ENCODE data around the gene FAT1.

The FAT1 gene

DNA sequence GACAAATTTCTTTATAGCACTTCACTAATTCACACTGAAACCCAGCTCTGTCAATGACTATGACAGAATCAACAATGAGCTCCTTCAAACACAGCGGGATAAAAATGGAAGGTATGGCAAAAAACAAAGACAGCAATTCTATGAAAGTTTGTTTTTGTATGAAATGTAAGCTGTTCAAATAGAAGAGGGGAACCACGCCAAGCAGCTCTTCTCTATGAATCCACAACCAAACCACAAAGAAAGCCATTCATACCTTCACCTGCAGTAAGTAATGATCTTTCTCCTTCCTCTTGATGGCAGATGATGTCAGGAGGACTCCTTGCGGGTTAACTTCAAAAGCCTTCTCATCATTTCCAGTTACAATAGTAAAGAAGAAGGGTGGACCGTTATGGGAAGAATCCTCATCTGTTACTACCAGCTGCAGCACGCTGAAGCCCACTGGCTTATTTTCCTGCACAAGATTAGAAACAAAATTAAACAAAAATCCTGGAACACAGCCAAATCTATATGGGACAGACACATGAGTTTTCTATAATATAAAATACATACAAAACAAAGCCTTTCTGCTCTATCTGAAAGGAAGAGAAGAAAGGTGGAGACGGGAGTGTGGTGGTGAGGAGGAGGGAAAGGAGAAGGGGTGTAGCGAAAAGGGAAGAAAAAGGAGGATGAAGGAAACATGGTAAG is 119.4 kb downstream of the FAT1 start:
- Histone ChIP-seq H3K4me3 (ENCODE audit: control insufficient read depth in 1 of 7, extremely low read depth in 1 of 7, insufficient read depth in 4 of 7, low read depth in 2 of 7, low read length in 6 of 7) (no peak overlapping the region), H3K27me3 (replicated peaks in 2 of 5; ENCODE audit: control insufficient read depth in 4 of 5, insufficient read depth in 5 of 5, low read length in 4 of 5) (no peaks in the 10 kb centered on the region), H3K27ac (ENCODE audit: insufficient read depth in 1 of 2, low read depth in 1 of 2, low read length in 2 of 2, poor library complexity in 1 of 2, severe bottlenecking in 2 of 2) (no peak overlapping the region), H3K4me1 (ENCODE audit: control extremely low read depth in 1 of 4, control insufficient read depth in 4 of 4, insufficient read depth in 4 of 4, low read length in 3 of 4) (no peaks in the 10 kb centered on the region), H3K36me3 (ENCODE audit: control insufficient read depth in 4 of 4, insufficient read depth in 4 of 4, low read length in 3 of 4) (no peaks in the 10 kb centered on the region), H3K9me3 (ENCODE audit: control extremely low read depth in 1 of 5, control insufficient read depth in 4 of 5, insufficient read depth in 2 of 5, low read depth in 1 of 5, low read length in 4 of 5) (no peaks in the 10 kb centered on the region)
- no peak for DNase-seq
- ChIA-PET CTCF (interaction anchor here (0.9 kb wide), 1 partner anchor 9 kb away, joined by 3 read pairs; no protein-coding TSS in a partner anchor), POLR2A (no interaction called here)
- WGBS (ENCODE audit: insufficient coverage), result 83% methylated on average over 5 of the region's 7 CpGs

DNA sequence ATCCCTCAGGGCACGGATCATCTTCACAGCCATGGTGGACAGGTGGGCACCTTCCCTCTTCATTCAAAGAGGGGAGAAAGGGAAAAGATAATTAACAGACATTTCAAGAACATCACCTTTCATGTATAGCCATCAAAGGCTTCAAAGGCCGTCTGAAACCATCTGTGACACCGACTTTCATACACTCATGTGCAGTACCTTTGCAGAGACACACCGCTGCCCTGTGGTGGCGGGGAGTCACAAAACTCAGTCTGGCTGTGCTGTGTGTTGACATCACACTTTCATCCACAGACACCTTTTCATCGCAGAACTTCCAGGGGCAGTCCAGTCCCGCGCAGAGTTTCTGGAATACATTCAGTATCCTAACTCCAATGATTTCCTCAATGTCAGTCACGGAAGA is 120.7 kb downstream of the FAT1 start:
- H3K4me1 ChIP-seq (ENCODE audit: control extremely low read depth in 1 of 4, control insufficient read depth in 4 of 4, insufficient read depth in 4 of 4, low read length in 3 of 4), result no peaks in the 10 kb centered on the region
- ChIA-PET POLR2A (no interaction called here), CTCF (no interaction called here)

DNA sequence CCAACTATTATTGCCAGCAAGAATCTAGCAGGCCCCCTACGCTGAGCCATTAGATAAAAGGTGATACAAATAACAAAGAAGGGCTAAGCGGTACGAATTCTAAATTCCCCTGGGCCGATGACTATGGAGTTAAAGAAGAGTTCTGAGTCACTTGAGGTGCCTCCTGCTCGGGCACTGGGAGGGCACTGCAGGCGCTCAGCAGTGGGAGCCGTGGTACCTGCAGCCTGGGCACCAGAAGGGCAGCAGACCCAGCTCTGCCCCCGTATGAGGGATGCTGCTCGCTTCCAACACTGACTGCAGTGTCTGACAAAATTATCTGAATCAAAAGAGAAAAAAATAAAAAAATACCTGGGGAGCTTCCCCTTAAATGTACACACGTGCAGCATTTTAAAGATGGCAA is 124.2 kb downstream of the FAT1 start:
- Histone ChIP-seq H3K36me3 (ENCODE audit: control insufficient read depth in 4 of 4, insufficient read depth in 4 of 4, low read length in 3 of 4) (no peaks in the 10 kb centered on the region), H3K9me3 (ENCODE audit: control extremely low read depth in 1 of 5, control insufficient read depth in 4 of 5, insufficient read depth in 2 of 5, low read depth in 1 of 5, low read length in 4 of 5) (no peaks in the 10 kb centered on the region), H3K4me1 (ENCODE audit: control extremely low read depth in 1 of 4, control insufficient read depth in 4 of 4, insufficient read depth in 4 of 4, low read length in 3 of 4) (no peaks in the 10 kb centered on the region), H3K27ac (ENCODE audit: insufficient read depth in 1 of 2, low read depth in 1 of 2, low read length in 2 of 2, poor library complexity in 1 of 2, severe bottlenecking in 2 of 2) (no peak overlapping the region), H3K4me3 (ENCODE audit: control insufficient read depth in 1 of 7, extremely low read depth in 1 of 7, insufficient read depth in 4 of 7, low read depth in 2 of 7, low read length in 6 of 7) (no peak overlapping the region), H3K27me3 (replicated peaks in 2 of 5; ENCODE audit: control insufficient read depth in 4 of 5, insufficient read depth in 5 of 5, low read length in 4 of 5) (no peaks in the 10 kb centered on the region)
- no peak for DNase-seq
- CTCF ChIA-PET, result no interaction called here
- POLR2A ChIA-PET, result no interaction called here
- WGBS (ENCODE audit: insufficient coverage), result 97% methylated on average over 10 of the region's 10 CpGs

More for the DNA sequence above, 120.7 kb downstream of the FAT1 start:
- H3K9me3 ChIP-seq (ENCODE audit: control extremely low read depth in 1 of 5, control insufficient read depth in 4 of 5, insufficient read depth in 2 of 5, low read depth in 1 of 5, low read length in 4 of 5), result no peaks in the 10 kb centered on the region
- no peak overlapping the region for H3K27ac ChIP-seq (ENCODE audit: insufficient read depth in 1 of 2, low read depth in 1 of 2, low read length in 2 of 2, poor library complexity in 1 of 2, severe bottlenecking in 2 of 2)
- H3K27me3 ChIP-seq (replicated peaks in 2 of 5; ENCODE audit: control insufficient read depth in 4 of 5, insufficient read depth in 5 of 5, low read length in 4 of 5), result no peaks in the 10 kb centered on the region
- H3K4me3 ChIP-seq (ENCODE audit: control insufficient read depth in 1 of 7, extremely low read depth in 1 of 7, insufficient read depth in 4 of 7, low read depth in 2 of 7, low read length in 6 of 7), result no peak overlapping the region
- 97% methylated on average over 8 of the region's 9 CpGs for WGBS (ENCODE audit: insufficient coverage)
- no peaks in the 10 kb centered on the region for H3K36me3 ChIP-seq (ENCODE audit: control insufficient read depth in 4 of 4, insufficient read depth in 4 of 4, low read length in 3 of 4)
- no peak for DNase-seq

DNA sequence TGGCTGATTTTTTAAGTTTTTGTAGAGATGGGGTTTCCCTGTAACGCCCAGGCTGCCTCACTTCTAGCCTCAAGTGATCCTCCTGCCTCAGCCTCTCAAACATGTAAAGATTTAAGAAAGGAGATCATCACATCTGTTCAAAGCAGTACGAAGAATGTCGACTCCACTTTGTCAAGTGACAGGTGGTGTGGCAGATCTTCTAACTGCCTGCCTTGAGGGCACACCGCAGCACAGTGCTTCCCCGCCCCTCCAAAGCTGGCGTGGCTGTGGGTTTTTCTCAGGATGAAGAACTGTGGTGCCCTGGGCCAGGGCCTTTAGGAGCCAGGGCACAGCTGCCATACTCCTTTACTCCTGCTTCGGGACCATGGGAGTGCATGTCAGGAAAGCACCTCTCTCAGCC is 125.0 kb downstream of the FAT1 start:
- H3K27ac ChIP-seq (ENCODE audit: insufficient read depth in 1 of 2, low read depth in 1 of 2, low read length in 2 of 2, poor library complexity in 1 of 2, severe bottlenecking in 2 of 2), result no peak overlapping the region
- H3K4me3 ChIP-seq (ENCODE audit: control insufficient read depth in 1 of 7, extremely low read depth in 1 of 7, insufficient read depth in 4 of 7, low read depth in 2 of 7, low read length in 6 of 7), result no peak overlapping the region
- ChIA-PET POLR2A (no interaction called here), CTCF (no interaction called here)
- WGBS (ENCODE audit: insufficient coverage), result 95% methylated on average over 6 of the region's 7 CpGs
- no peaks in the 10 kb centered on the region for H3K27me3 ChIP-seq (replicated peaks in 2 of 5; ENCODE audit: control insufficient read depth in 4 of 5, insufficient read depth in 5 of 5, low read length in 4 of 5)
- no peaks in the 10 kb centered on the region for H3K9me3 ChIP-seq (ENCODE audit: control extremely low read depth in 1 of 5, control insufficient read depth in 4 of 5, insufficient read depth in 2 of 5, low read depth in 1 of 5, low read length in 4 of 5)
- DNase-seq, result no peak
- H3K4me1 ChIP-seq (ENCODE audit: control extremely low read depth in 1 of 4, control insufficient read depth in 4 of 4, insufficient read depth in 4 of 4, low read length in 3 of 4), result no peaks in the 10 kb centered on the region
- no peaks in the 10 kb centered on the region for H3K36me3 ChIP-seq (ENCODE audit: control insufficient read depth in 4 of 4, insufficient read depth in 4 of 4, low read length in 3 of 4)

DNA sequence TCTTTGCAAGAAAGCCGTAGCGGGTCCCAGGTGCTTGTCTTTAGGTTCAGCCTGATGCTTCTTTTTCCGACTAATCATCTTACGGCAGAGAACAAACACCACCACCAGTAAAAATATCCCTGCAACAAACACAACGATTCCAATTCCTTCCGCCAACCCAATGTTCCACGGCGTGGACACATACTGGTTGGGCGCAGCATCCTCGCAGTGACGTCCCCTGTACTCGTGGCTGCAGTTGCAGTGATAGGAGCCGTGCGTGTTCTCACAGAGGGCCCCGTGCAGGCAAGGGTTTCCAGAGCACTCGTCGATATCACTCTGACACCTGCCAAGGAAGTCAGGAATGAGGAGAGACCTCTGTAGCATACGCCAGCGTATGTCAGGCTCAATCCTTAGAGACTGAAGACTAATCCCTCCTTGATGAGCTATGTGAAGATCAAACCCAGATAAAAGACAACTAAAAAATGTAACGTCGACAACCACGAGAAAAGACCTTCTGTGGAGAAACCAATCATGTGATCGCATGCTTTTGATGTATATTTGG is 126.7 kb downstream of the FAT1 start:
- Histone ChIP-seq H3K4me1 (ENCODE audit: control extremely low read depth in 1 of 4, control insufficient read depth in 4 of 4, insufficient read depth in 4 of 4, low read length in 3 of 4) (no peaks in the 10 kb centered on the region), H3K27ac (ENCODE audit: insufficient read depth in 1 of 2, low read depth in 1 of 2, low read length in 2 of 2, poor library complexity in 1 of 2, severe bottlenecking in 2 of 2) (no peak overlapping the region), H3K4me3 (ENCODE audit: control insufficient read depth in 1 of 7, extremely low read depth in 1 of 7, insufficient read depth in 4 of 7, low read depth in 2 of 7, low read length in 6 of 7) (no peak overlapping the region), H3K9me3 (ENCODE audit: control extremely low read depth in 1 of 5, control insufficient read depth in 4 of 5, insufficient read depth in 2 of 5, low read depth in 1 of 5, low read length in 4 of 5) (no peaks in the 10 kb centered on the region), H3K36me3 (ENCODE audit: control insufficient read depth in 4 of 4, insufficient read depth in 4 of 4, low read length in 3 of 4) (no peaks in the 10 kb centered on the region), H3K27me3 (replicated peaks in 2 of 5; ENCODE audit: control insufficient read depth in 4 of 5, insufficient read depth in 5 of 5, low read length in 4 of 5) (no peaks in the 10 kb centered on the region)
- DNase-seq, result no peak
- 97% methylated on average over 18 of the region's 23 CpGs for WGBS (ENCODE audit: insufficient coverage)
- ChIA-PET POLR2A (no interaction called here), CTCF (no interaction called here)

DNA sequence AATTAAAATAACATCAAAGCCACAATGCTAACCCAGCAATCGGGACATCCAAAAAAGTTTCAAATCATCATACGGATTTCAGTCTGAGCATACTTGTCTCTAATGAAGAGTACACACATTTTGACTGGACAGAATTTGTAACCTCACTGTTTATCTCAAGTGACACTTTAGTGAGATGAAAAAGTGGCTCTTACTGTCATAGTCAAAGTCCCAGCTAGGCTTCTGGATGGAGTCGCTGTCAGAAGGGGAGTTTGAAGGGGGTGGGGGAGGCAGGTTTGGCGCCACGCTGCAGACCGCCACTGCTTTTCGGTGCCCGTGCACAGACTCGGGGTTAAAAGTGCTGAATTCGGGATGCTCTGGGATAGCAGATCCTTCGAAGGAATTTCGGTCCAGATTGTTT is 127.3 kb downstream of the FAT1 start:
- Histone ChIP-seq H3K9me3 (ENCODE audit: control extremely low read depth in 1 of 5, control insufficient read depth in 4 of 5, insufficient read depth in 2 of 5, low read depth in 1 of 5, low read length in 4 of 5) (no peaks in the 10 kb centered on the region), H3K4me3 (ENCODE audit: control insufficient read depth in 1 of 7, extremely low read depth in 1 of 7, insufficient read depth in 4 of 7, low read depth in 2 of 7, low read length in 6 of 7) (no peak overlapping the region), H3K4me1 (ENCODE audit: control extremely low read depth in 1 of 4, control insufficient read depth in 4 of 4, insufficient read depth in 4 of 4, low read length in 3 of 4) (no peaks in the 10 kb centered on the region), H3K27ac (ENCODE audit: insufficient read depth in 1 of 2, low read depth in 1 of 2, low read length in 2 of 2, poor library complexity in 1 of 2, severe bottlenecking in 2 of 2) (no peak overlapping the region), H3K27me3 (replicated peaks in 2 of 5; ENCODE audit: control insufficient read depth in 4 of 5, insufficient read depth in 5 of 5, low read length in 4 of 5) (peaks cover 0 to 3% (median 0%) of the 10 kb centered on the region in 5 experiments), H3K36me3 (ENCODE audit: control insufficient read depth in 4 of 4, insufficient read depth in 4 of 4, low read length in 3 of 4) (no peaks in the 10 kb centered on the region)
- ChIA-PET CTCF (no interaction called here), POLR2A (no interaction called here)
- DNase-seq, result no peak
- 95% methylated on average over 11 of the region's 12 CpGs for WGBS (ENCODE audit: insufficient coverage)

DNA sequence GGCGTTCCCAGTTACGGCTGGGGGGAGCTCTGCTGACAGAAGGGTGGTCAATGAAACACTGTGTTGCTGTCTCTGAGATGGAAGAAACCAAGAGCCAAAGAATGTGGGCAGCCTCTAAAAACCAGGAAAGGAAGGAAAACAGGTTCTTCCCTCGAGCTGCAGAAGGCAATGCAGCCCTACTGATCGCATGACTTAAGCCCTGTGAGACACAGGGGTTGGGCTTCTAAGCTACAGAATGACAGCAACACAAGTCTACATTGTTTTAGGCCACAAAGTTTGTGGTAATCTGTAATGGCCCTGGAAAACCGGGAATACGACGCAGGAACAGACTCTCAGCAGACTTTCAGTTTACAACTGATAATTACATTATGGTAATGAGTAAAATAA is 130.1 kb downstream of the FAT1 start:
- Histone ChIP-seq H3K4me3 (ENCODE audit: control insufficient read depth in 1 of 7, extremely low read depth in 1 of 7, insufficient read depth in 4 of 7, low read depth in 2 of 7, low read length in 6 of 7) (no peak overlapping the region), H3K36me3 (ENCODE audit: control insufficient read depth in 4 of 4, insufficient read depth in 4 of 4, low read length in 3 of 4) (no peaks in the 10 kb centered on the region), H3K9me3 (ENCODE audit: control extremely low read depth in 1 of 5, control insufficient read depth in 4 of 5, insufficient read depth in 2 of 5, low read depth in 1 of 5, low read length in 4 of 5) (no peaks in the 10 kb centered on the region), H3K4me1 (ENCODE audit: control extremely low read depth in 1 of 4, control insufficient read depth in 4 of 4, insufficient read depth in 4 of 4, low read length in 3 of 4) (no peaks in the 10 kb centered on the region), H3K27ac (ENCODE audit: insufficient read depth in 1 of 2, low read depth in 1 of 2, low read length in 2 of 2, poor library complexity in 1 of 2, severe bottlenecking in 2 of 2) (no peak overlapping the region), H3K27me3 (replicated peaks in 2 of 5; ENCODE audit: control insufficient read depth in 4 of 5, insufficient read depth in 5 of 5, low read length in 4 of 5) (peaks cover 0 to 3% (median 0%) of the 10 kb centered on the region in 5 experiments)
- no peak for DNase-seq
- POLR2A ChIA-PET, result no interaction called here
- CTCF ChIA-PET, result interaction anchor here (1.2 to 1.4 kb wide), 2 partner anchors 297 to 526 kb away, joined by 3 to 4 read pairs; no protein-coding TSS in a partner anchor
- WGBS (ENCODE audit: insufficient coverage), result 90% methylated on average over 4 of the region's 7 CpGs
